Fibroblast of lung (primary cell): ENCODE measurements around the gene LARGE2.

Source experiments
- CTCF ChIP-seq, 2 donors: IDR thresholded peaks in 1 of 2; conservative IDR thresholded peaks in 1 of 2; 1 replicate in 1 of 2; 2 replicates in 1 of 2; pipeline ENCODE4 v1.5.1; 2011 to 2012; ENCODE audit warnings: low read length in 2 of 2, control low read depth in 1 of 2, inconsistent platforms in 1 of 2, low read depth in 1 of 2, mild to moderate bottlenecking in 1 of 2
- EZH2 ChIP-seq: IDR thresholded peaks from 2 replicates; pipeline ENCODE4 v1.5.1; 2012; ENCODE audit warnings: low read length, control low read depth, mild to moderate bottlenecking; ENCODE audit errors: missing control alignments

DNA sequence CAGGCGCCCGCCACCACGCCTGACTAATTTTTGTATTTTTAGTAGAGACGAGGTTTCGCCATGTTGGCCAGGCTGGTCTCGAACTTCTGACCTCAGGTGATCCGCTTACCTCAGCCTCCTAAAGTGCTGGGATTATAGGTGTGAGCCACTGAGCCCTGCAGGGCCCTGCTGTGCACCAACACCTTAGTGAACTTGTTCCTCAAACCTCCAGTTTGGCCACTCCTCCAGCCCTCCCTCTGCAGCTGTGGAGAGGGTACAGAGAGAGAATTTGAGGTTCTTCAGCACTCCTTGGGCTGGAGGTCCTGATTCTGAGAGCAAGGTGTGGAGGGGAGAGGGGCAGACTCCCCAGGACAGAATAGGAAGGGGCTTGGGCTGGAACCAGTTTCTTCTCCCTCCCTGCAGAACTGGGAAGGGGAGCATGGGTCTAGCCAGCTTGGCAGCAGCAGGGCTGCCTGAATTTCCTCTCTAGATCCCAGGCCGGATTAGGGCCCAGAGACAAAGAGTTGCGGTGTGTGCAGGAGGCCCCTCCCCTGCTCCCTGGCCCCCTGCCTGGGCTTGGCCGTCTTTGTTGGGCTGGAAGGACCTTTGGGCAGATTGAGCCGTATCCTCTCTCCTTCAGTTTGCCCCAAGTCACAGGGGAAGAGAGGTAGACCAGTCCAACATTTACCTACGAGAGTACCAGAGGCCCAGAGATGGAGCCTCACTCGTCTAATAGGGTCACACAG lies 2.5 kb upstream of the LARGE2 start:
- TF ChIP-seq CTCF (conservative IDR thresholded peaks at IDR 0.05 in 1 of 2, IDR thresholded peaks at IDR 0.05 in 1 of 2; ENCODE audit: low read depth in 1 of 2, low read length in 2 of 2) (no peak), EZH2 (no peak)
